NCI-H2171 treated with DMSO at 0.1 percent for 48 hours (cell line): ENCODE results near the gene SPRTN.
"Not testable (repeated sequence)": the region's sequence is repeated elsewhere in the genome, so short reads cannot be mapped to it uniquely, and the experiment has no call there.

Experiments used
- DNase-seq: peaks from one replicate; lab custom pipeline; 2025; lab: John Stamatoyannopoulos, UW

Gene SPRTN

DNA sequence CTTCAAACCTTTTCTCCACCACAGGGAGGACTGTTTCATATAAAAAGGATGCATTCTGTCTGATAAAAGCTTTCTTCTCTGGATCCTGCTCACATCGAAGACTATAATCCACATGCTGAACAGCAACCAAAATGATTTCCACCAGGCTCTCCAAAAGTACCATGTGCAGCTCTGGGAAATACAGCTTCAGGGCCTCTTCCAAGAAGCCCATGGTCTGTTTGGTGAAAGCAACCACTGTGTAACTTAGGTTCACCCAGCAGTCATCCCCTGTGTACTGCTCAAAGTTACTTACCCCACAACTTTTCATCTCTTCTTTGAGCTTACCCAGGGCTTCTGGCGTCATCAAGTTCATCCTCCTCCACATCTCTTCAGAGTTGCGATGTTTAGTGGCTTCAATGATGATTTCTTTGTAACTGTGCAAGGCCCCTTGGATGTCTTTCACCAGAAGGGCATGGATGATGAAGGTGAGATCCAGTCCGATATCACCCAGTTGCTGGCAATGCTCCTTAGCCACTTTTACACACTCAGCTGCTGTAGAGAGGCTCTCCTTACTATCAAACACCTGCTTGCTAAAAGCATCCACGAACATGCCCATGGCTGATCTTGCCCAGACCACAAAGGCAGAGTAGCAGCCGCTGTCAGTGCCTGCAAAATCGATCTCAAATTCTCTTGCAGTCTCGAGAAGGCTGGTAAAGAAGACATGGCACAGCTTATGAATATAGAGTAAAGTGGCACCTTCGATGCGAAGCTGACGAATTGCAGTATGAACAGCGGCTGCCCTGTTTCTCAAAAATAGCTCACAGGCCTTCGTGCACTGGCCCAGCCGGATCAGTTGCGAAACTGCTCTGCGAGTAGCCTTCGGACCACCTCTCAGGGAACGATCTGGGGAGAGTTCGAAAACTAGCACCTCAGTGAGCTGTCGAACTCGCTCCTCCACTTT, 2.2 kb upstream of the SPRTN start:
- no peak for DNase-seq

DNA sequence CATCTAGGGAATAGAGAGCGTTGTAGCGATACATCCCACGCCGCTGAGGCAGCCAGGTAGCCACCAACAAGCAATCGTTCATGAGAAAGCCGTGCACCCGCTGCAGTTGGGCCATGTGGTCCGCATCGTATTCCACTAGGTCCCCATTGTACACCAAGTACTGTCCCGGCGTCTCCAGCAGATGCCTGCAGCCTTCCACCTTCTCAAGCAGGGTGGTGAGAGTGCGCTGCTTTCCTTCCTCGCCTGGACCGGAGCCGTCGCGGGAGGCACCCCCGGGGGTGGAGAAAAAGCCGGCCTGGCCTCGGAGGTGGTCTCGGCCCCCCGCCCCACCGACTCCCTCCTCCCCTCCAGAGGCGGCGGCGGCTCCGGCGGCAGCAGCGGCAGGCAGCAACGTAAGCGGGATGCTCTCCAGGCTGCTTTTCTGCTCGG, 1.0 kb upstream of the SPRTN start:
- no peak for DNase-seq

DNA sequence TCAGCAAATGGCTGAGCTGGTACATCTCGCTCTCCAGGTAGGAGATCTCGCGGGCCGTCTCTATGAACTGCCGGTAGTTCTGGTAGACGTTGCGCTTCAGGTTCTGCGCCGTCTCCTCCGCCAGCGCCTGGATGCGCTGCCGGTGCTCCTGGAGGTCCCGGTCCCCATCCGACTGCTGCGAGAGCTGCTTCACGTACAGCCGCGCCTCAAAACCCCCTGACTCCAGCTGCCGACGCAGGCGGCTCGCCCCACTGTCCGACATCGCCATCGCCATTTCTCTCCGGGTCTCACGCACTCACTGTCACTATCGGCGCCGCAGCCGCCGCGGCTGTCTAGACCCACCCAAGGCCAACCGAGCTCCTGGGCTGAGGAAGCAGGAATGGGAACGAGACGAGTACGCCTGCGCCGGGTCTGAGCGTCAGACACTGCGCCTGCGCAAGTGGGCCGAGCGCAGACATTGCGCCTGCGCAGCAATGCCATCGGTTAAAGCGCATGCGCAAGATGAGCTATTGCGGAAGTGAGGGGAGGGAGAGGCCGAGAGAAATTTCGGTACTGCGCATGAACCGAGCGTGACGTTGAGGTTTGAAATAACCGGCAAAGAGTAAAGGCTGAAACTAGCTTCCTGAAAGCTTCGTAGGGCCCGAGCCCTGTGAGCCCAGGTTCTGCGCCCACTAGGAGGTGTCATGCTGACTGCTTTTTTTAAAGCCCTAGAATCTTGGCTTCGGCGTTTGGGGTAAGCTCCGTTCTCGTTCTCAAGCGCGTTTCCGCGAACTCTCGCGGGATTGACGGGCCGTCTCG, 422 bp upstream of the SPRTN start, which contains the start of gene EXOC8:
Gene EXOC8 (minus strand): TSS at position 381 of the 798 bp plus-strand sequence. CDS start 107 bp downstream, at position 274.
- peak; percentile 97 for DNase-seq

DNA sequence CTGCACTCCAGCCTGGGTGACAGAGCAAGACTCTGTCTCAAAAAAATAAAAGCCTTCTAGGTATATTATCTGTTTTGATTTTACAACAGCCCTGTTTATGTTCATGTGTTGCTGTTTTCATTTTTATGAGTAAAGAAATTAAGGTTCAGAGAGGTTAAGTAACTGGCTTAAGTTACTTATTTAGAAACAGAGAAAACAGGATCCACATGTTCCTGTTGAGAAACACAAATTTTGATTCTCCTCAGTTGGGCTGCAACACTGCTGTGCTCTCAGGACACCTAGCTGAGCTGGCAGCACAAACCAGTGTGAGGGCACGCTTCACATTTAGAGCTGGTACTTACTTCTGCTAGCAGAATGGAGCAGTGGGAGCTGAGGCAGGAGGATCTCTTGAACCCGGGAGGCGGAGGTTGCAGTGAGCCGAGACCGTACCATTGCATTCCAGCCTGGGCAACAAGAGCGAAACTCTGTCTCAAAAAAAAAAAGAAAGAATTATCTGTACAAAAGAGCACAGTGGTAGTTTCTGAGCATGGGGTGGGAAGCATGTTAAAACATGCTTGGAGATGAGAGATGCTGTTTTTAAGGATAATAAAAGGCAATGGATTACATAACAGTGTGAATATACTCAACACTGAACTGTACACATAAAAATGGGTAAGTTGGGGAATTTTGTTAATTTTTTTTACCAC, 2.4 kb downstream of the SPRTN start:
- DNase-seq: no peak

DNA sequence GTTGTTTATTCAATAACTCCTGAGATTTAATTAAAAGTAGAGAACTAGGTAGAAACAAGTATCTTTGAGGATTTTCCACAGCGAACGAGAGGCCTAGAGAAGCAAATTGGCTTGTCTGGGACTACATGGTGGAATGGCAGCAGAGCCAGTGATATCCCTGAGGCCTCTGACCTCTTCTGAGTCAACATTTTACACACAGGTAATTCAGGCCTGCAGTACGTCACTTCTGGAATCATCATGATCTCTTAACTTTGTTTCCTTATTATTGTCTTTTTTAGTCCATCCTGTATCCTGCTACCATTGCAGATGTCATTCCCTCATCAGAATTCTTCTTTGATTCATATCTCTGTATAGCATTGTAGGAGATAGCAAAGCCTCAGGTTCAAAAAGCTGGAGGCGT, 9.9 kb downstream of the SPRTN start:
- no peak for DNase-seq

DNA sequence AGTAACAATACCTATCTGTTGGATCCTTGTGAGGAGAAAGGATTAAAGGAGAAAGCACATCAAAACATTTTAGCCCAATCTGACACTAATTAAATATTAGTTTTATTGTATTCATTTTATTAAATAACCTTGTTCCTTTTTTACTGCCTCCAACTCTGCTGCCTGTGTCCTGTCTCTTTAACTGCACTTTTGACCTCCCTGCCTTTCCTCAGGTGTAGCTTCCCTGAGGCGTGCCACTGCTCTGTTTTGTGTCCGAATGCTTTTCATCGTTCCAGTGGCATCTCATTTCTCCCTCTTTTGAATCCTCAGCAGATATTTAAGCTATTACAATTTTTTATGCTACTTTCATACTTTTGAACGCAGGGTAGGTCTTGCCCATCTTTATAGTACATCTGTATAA, 10.3 kb downstream of the SPRTN start:
- no peak for DNase-seq

DNA sequence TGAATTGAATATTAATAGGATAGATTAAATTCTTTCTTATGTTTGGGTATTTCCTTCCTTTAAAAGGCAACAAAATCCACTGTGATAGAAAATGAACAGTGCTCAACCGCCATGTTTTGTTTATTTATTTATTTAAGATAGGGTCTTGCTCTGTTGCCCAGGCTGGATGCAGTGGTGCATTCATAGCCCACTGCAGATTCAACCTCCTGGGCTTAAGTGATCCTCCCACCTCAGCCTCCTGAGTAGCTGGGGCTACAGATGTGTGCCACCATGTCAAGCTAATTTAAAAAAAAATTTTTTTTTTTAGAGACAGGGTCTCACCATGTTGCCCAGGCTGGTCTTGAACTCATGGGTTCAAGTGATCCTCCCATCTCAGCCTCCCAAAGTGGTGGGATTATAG, 10.8 kb downstream of the SPRTN start:
- DNase-seq: not testable (repeated sequence)

DNA sequence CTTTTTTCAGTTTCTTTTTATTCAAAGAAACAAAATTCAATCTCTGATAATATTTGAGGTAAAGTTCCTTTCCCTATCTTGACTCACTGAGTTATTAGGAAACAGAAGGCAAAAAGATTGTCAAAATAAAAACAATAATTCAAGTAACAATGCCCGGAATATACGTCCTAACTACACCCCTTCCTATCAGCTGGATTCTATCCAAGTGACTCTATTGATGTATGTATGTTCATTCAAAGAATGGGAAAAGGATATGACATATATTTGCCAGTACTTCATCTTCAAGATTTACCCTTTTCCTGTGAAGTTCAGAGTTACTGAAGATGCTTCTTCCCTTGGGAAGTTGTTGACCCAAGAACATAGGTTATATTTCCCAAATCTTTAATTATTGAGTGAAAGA, 13.7 kb downstream of the SPRTN start:
- no peak for DNase-seq

DNA sequence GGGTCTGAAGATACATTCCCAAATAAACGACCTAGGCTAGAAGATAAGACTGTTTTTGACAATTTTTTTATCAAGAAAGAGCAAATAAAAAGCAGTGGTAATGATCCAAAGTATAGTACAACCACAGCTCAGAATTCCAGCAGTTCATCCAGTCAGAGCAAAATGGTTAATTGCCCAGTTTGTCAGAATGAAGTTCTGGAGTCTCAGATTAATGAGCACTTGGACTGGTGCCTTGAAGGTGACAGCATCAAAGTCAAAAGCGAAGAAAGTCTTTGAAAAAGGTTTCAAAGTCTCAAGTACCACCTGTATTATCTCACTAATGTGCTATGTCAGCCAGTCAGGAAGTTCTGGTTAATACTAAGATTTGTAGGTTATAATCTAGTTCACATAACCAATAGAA, 15.0 kb downstream of the SPRTN start:
- DNase-seq: no peak

DNA sequence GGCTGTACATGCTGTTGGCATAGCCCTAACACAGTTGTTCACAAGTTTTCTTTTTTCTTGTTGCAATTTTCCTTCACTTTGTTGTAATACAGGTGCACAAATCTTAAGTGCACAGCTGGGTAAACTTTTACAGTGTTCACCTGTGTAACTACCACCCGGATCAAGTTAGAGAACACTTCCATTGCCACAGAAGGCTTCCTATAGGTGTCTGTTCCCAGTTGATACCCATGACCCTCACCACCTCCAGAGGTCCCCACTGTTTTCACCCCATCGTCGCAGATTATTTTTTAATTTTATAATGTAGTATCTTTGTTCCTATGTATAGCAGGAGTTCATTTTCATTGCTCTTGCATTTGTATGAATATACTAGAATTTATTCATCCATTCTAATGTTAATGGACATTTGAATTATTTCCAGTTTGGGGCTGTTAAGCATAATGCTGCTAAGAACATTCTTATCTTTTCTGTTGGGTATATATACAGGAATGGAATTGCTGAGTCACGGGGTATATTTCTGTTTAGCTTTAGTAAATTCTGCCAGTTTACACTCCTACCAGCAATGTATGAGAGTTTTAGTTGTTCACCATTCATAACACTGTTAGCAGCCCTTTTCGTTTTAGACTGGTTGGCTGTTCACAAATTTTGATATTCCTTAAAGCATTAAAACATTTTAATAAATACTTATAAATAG, 16.4 kb downstream of the SPRTN start:
- no peak for DNase-seq

DNA sequence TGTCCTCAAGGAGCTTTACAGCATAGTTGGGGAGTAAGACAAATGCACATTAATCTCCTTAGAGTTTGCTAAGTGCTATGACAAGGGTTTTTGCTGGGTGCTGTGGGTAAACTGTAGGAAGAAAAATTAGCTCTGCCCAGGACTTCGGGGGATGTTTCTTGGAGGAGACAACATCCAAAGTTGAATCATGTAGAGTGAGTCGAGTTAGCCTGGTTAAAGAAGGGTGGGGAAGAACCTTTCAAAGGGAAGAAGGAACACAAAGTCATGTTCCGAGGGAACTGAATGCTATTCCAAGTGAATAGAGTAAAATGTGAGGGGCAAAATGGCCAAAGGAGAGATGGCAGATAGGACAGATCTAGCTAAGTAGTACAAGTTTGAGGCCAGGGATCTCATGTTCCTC, 17.1 kb downstream of the SPRTN start:
- DNase-seq: no peak

DNA sequence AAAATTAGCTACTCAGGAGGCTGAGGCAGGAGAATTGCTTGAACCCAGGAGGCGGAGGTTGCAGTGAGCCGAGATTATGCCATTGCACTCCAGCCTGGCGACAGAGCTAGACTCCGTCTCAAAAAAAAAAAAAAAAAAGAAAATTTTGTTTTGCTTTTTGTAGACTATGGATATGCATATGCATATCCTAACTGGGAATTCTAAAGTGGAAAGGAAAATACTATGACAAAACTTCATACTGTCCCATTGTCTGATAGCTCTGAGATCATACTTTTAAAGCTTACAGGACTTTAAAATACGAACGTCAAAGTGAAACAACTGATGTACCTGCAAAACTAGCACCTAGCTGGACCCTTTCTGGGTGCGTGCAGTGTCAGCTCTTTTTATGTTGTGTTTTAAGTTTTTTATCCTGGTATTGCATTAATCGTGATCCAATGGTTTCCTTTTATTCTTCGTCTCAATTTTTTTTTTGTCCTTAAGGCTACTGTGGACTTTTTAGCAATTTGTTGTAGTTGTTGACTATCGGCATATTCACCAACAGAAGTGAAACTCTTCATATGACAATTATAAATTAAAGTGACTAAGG, 19.2 kb downstream of the SPRTN start:
- no peak for DNase-seq

DNA sequence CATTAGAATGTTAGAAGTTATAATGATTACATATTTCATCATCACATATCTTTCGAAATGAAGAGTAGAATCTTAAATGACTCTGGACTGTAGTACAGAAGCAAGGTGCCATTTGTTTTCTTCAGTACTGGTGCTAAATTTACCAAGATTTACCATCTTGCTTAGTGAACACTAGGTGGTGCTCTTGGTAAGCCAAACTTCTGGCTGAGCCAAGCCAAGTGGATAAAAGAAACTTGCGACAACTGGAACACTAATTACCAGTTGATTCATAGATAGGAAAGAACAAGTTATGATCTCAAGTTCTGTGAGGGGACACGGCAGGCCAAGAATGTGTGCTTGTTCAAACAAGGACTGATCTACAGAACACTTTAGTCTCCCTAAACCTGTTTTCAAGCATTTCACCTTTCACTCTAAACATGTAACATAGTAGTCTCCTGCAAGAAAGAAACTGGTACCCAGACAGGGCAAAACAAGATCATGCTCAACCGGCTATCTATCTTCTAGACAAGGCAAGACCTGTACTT, 19.8 kb downstream of the SPRTN start:
- peak; percentile 82 for DNase-seq

DNA sequence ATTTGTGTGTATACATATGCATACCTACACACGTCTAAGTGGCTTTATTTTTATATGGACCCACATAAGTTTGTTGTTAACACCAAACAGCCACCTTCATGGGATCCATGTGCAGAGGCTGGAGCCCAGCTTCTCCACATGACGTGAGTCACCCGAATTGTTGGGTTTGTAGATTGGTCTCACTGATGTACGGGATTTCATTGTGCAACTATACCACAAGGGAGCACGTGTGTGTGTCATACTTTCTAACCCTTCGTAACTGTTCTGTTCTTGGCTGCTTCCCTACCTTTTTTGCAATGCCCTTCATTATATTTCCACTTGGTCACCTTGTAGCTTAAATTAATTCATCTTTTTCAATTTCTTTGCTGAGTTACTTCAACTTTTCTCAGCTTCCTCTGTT, 21.0 kb downstream of the SPRTN start:
- DNase-seq: no peak

DNA sequence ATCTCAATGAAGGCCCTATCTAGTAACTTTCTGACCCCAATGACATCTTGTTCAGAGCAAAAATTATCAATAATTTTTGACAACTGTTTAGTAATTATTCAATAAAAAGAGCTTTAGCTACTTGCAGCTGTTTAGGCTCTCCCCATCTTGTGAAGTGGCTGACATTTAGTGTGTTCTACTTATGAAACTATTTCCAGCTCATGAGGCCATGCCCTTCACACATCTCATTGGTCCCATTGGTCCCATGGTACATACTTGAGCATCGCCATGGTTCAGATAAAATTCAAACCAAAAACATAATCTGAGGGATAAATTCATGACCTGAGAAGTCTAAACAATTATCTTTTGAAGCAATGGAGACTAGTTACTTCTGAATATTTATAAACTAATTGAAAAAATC, 24.2 kb downstream of the SPRTN start:
- no peak for DNase-seq

DNA sequence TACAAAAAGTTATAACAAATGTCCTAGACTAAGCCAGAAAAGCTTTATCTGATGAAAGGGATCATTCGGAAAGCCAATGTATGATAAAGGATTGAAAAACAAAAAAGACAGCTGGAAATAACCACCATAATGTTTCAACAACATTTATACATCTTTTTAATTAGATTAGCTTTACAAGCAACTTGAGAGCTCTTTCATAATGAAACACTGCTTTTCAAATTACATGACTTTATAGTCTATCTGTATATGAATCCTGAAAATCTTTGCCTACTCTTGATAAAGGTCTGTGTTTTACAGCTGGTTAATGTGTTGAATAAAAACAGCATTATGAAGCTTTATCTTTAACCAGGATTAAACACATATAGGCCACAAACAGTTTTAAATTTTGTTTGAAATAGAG, 25.5 kb downstream of the SPRTN start:
- DNase-seq: no peak

DNA sequence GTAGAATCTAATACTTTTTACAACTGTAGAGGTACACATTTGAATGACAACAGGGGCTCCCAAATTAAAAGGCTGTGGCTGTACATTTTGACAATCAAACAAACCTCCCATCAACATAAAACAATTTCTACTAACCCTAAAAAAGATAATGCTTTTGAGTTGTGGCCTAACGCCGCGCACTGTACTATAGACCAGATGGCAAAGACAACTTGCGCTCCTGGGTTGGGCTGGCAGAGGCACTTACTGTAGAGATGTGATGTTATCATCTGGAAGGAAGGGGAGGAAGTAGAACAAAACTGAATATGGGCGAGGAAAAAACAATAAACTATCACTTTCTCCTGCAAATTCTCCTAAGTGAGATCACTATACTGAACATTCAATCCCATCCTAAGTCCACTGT, 26.1 kb downstream of the SPRTN start:
- DNase-seq: no peak

DNA sequence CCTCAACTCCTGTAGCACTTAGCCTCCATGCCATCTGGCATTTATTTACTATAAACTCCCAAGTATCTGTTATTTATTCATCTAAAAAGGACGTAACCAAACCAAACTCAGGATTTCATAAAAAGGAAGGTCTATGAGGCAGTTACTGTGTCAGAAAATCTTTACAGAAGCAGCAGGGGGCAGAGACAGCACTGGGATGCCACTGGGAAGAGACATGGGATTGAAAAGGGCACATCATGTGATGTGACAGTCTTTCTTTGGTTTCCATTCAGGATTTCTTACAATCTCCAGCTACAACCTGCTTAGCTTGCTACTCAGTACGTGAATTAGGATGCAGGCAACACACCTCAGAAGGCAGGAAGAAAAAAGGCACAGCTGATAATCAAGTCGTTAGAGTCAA, 31.2 kb downstream of the SPRTN start:
- no peak for DNase-seq

DNA sequence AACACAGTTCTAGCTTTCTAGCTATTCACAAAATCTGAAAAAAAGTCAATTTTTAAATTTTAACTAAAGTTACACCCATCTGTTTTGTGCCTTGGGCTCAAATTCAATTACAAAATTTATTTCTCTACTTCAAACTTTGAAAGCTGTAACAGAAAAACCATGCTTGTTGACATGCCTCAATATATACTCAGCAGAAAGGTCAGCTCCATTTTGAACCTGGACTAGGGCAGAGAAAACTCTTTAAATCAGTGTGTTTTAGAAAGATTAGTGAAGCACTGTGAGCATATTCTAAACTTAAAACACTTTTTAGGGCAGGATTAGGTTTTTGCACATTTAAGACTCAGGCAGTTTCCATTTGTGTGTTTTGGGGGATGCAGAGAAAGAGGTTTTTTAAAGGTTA, 34.4 kb downstream of the SPRTN start:
- DNase-seq: no peak

DNA sequence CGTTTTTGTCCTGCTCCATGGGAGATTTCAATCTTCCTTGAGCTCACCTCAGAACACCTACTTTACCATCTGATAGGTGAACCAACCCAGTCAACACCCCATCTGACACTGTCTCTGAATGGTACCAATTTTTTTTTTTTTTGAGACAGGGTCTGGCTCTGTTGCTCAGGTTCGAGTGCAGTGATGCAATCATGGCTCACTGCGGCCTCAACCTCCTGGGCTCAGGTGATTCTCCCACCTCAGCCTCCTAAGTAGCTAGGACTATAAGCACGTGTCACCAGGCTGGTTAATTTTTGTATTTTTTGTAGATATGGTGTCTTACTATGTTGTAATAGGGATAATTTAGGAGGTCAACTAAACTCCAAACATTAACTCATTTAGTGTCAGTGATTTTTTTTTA, 36.3 kb downstream of the SPRTN start:
- no peak for DNase-seq

DNA sequence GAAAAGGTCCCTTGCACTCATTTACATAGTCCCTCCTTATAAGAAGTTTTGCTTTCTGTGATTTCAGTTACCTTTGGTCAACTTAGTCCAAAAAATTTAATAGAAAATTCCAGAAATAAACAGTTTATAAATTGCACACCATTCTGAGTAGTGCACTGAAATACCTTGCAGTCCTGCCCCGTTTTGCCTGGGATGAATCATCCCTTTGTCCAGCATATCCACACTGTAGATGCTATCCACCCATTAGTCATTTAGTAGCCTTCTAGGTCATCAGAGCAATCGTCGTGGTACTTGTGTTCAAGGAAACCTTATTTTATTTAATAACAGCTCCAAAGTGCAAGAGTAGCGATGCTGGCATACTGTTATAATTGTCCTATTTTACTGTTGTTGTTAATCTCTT, 38.0 kb downstream of the SPRTN start:
- no peak for DNase-seq
